Stimulated activated CD4-positive, alpha-beta T cell treated with anti-CD3 and anti-CD28 coated beads, Interleukin-2, amount 100 ng/mL, for 4 hours (primary cell): Measurements from ENCODE around the gene KIAA0232.
"Not testable (repeated sequence)": the region's sequence is repeated elsewhere in the genome, so short reads cannot be mapped to it uniquely, and the experiment has no call there.

Experiments
- DNase-seq: peaks from one replicate; pipeline ENCODE4 v3.0.0-alpha.2; 2020; ENCODE audit warnings: low read depth

KIAA0232 gene

GRCh38 chr4:6881908-6882307 lies 99.4 kb downstream of the KIAA0232 start:
- no peak for DNase-seq

GRCh38 chr4:6884341-6884870 lies 101.9 kb downstream of the KIAA0232 start:
- DNase-seq: no peak

DNA sequence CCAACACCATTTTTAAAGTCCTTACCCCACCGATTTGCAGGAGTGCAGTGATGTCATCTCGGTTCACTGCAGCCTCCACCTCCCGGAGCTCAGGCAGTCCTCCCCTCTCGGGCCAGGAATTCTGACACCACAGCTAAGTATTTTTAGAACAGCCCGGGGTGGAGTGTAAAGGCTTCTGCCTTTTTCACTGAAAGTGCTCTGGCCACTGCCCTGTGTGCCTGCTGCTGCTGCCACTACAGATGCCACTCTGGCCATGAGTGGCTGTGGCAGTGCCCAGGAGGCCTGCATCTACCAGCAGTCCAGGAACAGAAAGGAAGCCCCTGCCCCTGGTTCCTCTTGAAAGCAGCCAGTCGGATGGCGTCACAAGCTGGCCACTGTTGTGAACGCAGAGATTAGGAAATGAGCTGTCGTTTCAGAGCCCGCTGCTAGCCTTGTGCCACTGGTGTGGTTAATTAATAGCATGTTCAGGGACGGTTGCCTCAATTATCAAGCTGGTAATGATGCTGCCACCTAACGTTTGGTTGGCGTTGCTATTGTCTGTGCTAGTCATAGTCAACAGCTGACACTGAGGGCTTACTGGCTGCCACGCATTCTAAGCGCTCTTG lies 103.5 kb downstream of the KIAA0232 start:
- DNase-seq: no peak

- DNase-seq: no peak
Measured at GRCh38 chr4:6886886-6887285, 104.4 kb downstream of the KIAA0232 start.

DNA sequence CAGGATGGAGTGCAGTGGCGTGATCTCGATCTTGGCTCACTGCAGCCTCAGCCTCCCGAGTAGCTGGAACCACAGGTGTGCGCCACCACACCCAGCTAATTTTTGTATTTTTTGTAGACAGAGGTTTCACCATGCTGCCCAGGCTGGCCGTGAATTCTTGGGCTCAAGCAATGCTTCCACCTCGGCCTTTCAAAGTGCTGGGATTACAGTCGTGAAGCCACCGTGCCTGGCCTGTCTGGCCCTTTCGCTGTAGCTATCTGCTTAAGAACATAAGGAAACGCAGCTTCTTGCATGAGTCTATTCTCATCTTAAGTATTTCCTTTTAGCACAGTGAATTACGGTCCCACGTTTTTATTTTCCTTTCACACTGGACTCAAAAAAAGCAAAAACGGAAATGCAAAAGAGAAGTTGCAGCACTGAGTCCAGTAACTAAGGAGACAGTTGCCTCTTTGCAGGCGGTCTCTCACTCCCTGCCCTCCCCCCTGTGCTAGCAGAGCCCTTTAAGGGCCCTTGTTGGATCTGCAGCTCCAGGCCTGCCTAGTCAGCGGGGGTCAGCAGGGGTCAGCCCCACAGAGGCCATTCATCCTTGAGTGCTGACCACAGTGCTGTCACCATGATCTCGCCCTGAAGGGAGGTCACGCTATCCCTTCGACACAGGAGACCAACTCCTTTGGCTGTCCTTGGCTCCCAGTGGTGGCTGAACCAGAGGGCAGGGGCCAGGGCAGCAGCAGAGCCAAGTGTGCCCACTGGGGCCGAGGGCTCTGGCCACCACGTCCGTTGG lies 105.3 kb downstream of the KIAA0232 start:
- DNase-seq: no peak

GRCh38 chr4:6888506-6889071 lies 106.1 kb downstream of the KIAA0232 start:
- no peak for DNase-seq

DNA sequence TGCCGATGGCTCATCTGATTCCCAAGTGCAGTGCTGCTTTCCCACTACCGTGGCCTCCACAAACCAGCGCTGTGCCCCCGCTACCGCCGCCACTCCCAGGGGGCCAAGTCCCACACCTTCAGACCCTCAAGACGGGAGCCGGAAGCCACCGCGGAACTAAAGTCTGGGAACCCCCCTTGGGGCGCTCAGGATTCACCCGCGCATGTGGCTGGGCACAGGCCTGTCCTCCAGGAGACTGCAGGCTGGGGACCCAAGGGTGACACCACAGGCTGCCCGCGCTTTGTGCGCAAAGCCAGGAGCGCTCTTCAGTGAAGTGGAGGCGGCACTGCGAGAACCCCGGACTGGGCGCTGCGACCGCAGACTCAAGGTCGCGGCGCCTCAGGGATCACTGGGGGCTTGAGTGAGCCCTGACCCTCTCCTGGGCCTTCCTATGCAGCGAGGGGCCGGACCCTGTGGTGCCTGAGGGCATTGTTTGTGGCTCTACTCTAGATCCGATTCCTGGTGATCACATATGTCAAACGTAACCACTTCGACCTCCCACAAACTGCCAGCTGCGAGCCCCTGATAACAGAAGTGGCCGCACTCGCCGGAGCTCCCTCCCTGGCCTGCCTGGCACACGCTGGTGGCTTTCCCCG lies 106.7 kb downstream of the KIAA0232 start:
- DNase-seq: no peak

DNA sequence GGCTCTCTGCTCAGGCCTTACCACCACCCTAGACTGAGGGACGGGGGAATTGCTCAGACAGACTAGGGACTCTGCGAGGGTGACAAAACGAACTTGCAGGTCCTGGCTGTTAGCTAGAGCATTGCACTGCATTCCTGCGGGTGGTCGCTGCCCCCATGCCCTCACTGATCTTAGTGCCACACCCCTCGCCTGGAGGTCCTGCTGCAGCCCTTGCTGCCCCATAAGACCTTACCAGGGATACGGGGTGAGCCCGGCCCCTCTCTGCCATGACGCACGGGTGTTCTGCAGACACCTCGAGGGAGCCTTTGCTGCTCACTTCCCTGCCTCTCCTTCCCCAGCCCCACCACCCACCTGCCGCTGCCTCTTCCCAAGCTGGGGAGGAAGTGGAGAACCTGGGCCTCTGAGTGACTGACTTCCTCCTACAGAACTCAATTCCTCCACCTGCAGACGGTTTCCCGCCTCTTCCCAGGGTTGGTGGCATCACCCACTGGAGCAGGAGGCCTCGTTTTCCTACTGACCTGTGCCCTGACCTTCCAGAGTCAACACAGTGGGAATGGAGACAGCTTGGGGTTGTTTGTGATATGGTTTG lies 107.3 kb downstream of the KIAA0232 start:
- no peak for DNase-seq

DNA sequence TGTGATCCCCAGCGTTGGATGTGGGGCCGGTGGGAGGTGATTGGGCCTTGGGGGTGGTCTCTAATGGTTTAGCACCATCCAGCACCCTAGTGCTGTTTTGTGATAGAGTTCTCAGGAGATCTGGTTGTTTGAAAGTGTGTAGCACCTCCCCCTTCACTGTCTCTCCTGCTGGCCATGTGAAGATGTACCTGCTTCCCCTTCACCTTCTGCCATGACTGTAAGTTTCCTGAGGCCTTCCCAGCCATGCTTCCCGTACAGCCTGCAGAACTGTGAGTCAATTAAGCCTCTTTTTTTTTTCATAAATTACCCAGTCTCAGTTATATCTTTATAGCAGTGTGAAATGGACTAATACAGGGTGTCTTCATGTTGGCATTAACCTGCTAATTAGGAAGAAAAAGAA lies 107.8 kb downstream of the KIAA0232 start:
- DNase-seq: no peak

GRCh38 chr4:6890971-6891370 lies 108.4 kb downstream of the KIAA0232 start:
- DNase-seq: not testable (repeated sequence)

DNA sequence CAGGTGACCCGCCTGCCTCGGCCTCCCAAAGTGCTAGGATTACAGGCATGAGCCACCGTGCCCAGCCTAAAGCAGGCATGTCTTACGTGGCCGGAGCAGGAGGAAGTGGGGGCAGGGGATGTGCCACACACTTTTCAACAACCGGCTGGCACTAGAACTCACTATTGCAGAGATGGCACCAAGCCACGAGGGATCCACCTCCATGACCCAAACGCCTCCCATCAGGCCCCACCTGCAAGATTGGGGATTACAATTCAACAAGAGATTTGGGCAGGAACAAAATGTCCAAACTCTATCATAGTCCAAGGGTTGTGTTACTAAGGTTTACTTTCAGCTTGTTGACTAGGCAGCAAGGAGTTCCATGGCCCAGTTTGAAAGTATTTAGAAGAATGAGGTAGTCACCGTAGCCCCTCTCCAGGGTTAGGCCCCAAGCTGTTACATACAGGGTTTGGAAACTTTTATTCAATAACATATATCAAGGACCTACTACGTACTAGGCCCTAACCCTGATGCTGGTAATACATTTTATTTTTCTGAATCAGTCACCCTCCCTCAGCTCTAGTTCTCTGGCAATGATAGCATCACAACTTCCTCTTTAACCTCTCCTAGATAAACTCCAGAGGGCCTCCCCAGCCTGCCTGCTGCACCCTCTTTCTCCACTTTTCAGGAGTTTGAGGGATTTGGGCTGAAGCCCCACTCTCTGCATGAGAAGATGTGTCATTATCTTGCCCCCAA lies 109.1 kb downstream of the KIAA0232 start:
- no peak for DNase-seq

DNA sequence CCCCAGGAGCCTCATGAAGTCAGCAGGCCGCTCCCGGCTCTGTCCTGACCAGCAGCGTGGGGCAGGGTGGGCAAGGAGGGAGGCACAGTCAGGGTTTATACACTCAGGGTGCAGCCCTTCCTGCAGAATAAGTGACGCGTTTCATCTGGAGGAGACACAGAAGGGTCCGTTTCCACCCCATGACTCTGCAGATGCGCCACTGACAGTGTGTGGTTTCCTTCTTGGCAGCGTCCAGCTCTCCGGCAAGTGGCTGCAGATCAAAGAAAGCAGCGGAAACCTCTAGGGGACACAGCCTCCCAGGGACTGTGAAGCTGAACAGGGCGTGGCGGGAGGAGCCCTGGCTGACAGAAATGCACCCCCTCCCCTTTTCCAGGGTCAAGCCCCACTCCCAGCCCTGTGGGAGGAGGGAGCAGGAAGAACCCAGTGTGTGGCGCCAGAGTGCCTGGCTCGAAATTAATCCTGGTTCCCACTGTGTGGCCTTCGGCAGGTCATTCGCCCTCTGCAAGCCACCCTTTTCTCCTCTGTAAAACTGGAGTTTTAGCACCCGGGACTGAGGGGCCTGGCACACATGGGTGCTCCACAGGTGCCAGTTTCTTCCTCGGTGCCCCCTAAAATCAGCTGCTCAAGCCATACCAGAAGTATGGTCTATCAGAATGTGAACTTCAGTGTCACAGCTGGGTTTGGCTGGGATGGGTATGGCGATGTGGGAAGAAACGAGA lies 109.8 kb downstream of the KIAA0232 start:
- DNase-seq: no peak

DNA sequence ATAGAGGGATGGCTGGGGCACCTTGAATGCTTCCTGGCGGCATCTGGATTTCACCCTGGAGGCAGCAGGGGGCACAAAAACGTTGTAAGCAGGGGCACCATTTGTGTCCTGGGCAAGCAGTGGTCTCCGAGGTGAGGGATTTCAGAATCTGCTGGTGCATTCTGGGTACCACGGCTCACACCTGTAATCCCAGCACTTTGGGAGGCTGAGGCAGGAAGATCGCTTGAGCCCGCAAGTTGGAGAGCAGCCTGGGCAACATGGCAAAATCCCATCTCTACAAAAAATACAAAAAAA lies 110.3 kb downstream of the KIAA0232 start:
- no peak for DNase-seq

DNA sequence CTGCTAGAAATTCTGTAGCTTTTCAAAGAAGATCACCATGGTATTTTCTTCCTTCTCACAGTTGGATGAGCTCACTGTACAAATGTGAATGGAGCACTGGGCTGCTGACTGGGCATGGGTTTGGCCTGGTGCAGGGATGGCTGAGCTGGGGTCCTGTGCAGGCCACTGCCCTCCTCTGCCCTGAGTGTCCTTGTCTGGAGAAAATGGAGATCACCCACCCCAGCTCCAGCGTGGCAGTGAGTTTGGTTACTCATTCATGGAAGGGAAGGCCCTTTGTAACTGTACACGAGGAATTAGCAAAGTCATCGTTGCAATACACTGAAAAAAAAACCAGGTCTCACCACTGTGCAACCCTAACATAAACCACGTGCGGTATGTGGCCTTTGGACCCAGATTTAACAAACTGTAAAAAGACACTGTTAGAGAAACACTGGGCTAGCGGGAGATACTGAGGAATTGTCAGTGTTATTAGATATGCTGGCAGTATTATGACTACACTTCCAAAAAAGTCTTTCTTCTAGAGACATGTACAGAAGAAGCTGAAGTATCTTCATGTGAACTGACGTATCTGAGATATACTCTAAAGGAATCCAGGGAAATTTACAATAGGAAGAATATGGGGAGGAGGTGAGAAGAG lies 111.0 kb downstream of the KIAA0232 start:
- DNase-seq: no peak

DNA sequence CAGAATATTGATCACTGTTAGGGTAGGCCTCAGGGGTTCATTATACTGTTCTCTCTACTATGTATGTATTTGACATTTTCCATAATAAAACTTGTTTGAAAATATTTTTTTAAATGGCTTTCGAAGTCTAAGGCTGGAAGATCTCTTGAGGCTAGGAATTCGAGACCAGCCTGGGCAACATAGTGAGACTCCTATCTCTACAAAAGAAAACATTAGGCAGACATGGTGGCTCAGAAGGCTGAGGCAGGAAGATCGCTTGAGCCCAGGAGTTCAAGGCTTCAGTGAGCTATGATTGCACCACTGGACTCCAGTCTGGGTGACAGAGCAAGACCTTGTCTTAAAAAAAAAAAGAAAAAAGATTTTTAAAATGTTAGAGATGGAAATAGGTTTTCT lies 111.6 kb downstream of the KIAA0232 start:
- no peak for DNase-seq

- no peak for DNase-seq
Measured at GRCh38 chr4:6894528-6895498, 112.3 kb downstream of the KIAA0232 start.

DNA sequence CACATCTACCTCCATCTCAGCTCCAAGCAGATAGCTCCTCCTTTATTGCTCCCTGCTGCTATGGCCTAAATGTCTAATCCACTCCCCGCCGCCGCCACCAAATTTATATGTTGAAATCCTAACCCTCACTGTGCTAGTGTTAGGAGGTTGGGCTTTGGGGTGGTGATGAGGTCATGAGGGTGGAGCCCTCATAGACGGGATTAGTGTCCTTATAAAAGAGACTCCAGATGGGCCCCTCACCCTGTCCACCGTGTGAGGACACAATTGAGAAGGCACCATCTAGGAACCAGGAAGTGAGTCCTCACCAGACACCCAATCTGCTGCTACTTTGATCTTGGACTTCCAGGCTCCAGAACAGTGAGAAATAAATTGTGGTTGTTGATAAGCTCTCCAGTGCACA lies 113.5 kb downstream of the KIAA0232 start:
- DNase-seq: no peak

DNA sequence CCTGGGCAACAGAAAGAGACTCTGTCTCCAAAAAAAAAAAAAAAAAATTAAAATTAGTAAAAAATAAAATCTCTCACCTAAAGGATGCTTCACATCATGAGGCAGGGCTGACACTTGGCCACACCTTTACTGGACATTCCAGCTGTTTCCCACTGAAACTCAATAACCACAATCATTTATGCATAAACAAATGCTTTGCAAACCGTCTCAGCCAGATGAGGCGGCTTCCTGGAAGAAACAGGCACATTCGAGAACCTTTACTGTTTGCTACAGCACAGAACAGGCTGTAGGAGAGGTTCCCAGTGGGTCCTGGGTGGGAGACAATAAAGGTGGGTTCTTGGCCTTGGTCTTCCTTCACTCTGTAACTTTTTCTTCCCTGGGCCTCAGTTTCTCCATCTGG lies 116.2 kb downstream of the KIAA0232 start:
- DNase-seq: no peak

DNA sequence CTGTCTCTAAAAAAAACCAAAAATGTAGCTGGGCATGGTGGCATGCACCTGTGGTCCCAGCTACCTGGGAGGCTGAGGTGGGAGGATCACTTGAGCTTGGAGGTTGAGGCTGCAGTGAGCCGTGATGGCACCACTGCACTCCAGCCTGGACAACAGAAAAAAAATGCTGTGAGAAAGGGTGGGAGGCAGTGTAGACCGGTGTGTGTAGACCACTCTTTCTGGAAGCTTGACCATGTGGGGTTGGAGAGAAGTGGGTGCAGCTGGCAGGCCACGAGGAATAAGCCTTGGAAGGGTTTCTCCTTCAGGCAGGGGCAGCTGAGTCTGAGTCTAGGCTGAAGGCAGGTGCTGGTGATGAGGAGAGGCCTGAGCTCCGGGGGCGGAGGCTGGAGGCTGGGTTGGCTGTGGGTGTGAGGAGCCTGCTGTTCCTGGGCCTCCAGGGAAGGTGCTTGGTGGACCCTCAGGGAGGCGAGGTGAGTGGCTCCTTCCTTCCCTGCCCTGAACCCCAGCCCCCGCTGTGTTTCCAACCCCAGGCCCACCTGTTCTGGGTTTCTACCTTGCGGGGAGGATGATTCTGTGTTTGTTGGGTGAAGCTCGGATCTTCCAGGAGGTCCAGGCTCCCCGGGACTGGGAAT lies 117.8 kb downstream of the KIAA0232 start:
- DNase-seq: no peak
